ENCODE results near the gene ZEB2.
A peak's percentile ranks its signal among the peaks of the same experiment; 100 is the strongest.

ZEB2 gene

DNA sequence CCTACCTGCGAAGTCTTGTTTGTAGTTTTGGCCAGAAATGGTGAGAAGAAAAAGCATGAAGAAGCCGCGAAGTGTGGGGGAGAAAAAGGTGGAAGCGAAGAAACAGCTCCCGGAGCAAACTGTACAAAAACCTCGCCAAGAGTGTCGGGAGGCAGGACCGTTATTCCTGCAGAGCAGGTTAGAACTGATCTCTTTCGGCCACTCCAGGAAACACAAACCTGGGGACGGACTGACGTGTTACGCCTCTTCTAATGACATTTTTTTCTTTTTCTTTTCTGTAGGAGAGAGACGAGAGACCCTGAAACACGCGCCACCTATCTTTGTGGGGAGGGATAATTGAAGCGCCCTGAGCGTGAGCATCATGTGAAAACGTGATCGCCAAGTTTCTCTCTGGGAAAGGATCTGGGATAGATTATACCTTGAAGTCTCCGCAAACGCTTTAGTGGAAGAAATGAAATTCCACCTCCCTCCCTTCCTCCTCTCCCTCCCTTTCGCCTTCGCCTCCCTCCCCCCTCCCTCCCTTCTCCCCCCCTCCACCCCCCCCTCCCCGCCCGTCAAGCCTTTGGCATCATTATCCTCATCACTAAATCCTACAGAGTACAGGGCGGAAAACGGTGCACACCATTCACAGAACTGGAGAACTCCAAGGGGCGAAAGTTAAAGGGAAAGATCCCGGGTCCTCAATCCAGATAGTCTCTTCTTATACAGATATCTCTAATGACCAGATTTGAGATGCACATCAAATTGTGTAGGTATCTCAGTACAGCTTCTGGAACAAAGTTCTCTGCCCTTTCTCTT, at the start of gene ZEB2:
TSS of gene ZEB2 (minus strand) at position 186 of the 798 bp plus-strand sequence. CDS start 2,769 bp downstream, outside the sequence.
- peak; percentile 59 to 76 for DNase-seq

DNA sequence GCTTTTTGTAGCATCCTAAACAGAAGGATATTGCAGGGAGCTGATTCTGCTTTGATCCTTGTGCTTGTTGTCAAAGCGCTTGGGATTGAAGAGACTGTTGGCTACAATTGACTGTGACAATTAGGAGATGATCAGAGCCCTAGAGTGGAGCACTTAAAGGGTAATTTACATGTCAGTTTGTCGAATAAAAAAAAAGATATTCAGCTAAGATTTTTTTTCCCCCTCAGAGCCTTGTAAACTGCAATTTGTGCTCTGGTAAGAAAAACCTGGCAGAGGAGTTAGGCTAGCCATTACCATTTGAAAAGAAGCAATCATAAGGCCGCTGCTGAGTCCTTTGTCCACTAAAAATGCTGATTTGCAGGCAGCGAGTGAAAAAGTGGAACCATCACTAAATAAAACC, 47.8 kb upstream of the ZEB2 start:
- DNase-seq: no peak

DNA sequence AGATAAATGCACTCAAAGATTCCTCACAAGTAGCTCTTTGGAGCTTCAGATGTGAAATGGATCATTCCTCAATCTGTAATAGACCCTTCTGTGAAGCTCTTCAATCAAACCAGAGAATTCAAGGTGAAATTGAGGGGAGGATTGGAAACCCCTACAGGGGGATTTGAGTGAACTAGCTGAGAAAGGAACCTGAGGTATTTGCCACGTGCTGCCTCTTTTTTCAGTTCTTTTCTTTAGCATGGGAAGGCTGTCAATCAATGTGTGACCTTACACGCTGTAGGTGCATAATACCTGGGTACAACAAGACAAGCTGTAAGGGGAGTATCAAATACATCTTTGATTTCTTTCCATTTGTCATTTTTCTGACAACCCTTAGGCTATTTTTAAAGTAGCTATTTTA, 46.5 kb upstream of the ZEB2 start:
- no peak for DNase-seq

DNA sequence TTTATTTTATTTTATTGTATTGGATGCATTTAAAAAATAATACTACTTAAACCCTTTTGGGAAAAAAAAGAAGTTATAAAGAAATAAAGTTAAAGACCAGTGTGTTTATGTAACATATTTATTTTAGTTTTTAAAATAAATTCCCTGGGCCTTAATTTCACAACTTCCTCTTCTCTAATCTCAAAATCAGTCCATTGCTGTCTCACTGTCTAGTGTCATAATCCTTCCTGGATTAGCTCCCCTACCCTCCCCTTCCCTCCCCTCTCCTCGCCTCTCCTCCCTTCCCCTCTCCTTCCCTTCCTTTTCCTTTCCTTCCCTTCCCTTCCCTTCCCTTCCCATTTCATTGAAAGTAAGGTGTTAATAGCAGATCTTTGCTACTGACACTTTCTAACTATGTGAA, 40.3 kb upstream of the ZEB2 start:
- no peak for DNase-seq

DNA sequence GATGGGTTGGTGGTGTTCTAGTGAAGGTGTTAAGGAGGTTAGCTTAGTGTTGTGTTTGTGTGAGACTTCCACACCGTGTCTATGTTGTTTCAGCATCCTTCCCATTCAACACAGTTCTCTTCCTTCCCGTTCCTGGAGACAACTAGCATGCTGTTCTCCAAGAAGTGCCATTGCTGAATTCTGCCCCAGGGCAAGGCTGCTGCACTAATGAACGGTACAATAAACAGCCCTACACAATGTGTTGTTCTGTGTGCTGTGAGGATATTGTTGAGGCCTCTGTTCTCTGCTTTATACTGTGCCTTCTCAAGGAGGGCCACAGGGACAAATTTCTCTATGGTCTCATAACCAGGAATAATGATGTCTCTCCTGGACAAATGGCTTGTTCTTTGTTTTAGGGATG, 39.8 kb upstream of the ZEB2 start:
- DNase-seq: no peak

DNA sequence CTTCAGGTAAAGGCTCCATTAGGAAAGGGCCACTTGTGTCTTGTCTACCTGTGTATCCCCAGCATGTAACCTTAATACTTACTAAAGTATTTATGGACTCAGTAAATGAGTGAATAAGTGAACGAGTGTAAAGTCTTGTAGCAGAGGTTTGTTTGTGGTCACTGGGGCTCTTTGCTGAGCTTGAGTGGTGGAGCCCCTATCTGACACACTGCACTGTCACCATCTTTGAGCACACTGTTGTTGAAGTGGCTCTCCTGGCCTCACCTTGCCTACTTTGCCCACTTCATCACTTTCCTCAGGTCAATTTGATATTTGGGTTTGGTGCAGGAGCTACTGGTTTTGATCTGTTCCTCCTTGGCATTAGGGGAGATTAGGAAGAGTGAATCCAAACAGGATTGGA, 39.3 kb upstream of the ZEB2 start:
- DNase-seq: no peak

DNA sequence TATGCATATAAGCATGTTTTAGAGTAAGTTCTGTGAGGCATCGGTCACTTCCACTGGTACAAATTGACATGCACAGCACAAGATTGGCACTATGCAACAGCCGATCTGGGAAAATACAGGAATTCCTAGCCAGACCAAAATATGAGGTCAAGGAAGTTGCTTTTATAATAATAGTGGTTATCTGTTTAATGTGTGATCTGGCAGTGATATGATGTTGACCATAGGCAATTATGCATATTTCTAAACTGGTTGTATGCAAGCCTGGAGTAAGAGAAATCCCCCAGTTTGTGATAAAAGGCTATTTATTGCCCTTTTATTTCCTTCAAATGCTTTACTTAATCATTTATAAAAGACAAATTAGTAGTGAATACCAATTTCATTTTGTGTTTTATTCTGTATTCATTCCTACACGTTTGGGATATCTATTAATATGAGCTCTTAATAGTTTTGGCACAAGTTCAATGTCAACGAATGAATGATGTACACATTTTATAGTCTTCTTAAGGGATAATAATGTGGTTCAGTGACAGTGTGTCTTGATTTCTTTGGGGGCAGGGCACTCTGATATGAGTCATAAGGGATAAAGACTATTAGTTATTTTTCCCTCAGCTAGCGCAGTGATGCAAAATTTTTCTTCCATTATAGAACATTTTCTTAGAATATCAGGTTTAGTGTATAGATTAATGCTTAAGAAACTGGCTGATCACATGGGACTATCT, 34.7 kb upstream of the ZEB2 start:
- DNase-seq: no peak

DNA sequence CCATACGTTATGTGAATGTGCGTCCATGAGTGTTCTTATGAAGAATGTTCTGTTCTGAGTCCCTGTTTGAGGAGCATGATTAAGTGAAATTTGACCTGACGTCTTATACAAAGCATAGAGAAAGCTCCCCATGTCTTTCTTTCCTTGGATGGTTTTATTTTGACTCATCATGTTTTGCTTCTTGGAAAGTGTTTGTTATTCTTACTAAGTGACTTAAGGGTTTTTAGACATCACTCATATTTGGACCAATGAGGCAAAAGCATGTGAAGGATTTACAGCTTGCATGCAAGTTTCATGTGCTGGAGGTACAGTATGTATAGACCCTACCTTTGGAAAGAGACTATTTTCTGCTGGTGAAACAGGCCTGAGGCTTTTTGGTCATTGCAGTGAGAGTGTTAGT, 33.5 kb upstream of the ZEB2 start:
- no peak for DNase-seq

DNA sequence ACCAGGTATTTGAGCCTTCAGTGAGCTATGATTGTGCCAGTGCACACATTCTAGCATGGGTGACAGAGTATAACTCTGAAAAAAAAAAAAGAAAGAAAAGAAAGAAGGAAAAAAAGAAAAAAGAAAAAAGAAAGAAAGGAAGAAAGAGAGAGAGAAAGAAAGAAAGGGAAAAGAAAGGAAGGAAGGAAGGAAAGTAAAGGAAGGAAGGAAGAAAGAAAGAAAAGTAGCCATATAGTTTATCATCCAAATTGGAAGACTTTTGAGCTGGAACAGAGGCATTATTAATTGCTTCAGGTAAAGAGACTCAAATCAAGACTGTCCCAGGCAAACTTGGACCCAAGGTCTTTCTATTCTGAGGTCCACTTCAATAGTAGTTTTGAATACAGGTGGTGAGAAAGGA, 32.9 kb upstream of the ZEB2 start:
- DNase-seq: no peak

DNA sequence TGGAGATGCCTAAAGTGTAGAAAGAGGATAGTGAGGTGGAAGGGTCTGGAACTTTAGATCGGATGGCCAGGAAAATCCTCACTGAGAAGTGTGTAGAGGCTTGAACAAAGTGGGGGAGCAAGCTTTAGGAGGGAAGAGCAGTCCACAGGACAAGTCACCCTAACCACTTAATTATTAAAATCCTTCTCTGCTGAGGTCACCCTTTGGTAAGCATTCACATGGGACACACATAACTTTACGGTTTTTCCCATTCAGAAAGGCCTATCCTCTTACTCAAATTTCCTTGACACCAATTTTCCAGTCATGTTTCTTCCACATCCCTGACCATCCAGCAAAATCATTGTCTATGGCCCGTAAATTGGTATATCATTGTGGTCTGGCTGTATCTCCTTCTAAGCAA, 31.0 kb upstream of the ZEB2 start:
- DNase-seq: no peak

DNA sequence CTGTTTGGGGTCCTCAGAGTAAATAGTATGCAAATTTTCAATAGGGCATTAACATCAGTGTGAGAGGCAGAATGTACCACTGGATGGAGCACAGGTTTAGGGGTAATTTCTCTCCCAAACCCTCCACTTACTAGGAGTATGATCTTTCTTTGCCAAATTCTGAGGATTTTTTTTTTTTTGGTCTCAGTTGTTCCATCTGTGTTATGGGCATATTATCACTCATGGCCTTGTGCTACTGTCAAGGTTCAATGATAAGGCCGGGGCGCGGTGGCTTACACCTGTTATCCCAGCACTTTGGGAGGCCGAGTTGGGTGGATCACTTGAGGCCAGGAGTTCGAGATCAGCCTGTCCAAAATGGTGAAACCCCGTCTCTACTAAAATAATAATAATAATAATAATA, 30.2 kb upstream of the ZEB2 start:
- no peak for DNase-seq

DNA sequence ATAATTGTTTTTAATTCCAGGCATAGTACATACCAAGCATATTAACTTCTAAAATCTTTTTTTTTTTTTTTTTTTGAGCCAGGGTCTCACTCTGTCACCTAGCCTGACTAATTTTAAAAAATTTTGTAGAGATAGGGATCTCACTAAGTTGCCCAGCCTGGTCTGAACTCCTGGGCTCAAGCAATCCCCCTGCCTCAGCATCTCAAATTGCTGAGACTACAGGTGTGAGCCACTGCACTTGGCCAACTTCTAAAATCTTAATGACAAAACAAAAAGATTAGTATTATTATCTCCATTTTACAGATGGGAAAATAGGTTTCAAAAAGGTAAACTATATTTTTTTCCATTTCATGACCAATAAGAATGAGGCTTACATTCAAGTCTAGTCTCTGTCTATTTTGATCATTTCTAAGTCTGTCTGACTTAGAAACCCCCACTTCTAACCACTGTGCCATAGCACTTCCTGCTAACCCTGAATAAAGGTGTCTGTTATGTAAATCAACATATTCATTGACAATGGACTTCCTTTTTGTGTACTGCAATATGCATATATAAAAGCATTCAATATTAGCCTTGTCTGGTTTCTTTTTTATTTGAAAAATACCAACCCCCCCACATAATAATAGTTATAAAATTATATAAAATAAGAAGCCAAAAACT, 28.7 kb upstream of the ZEB2 start:
- peak; percentile 30 to 51 for DNase-seq

DNA sequence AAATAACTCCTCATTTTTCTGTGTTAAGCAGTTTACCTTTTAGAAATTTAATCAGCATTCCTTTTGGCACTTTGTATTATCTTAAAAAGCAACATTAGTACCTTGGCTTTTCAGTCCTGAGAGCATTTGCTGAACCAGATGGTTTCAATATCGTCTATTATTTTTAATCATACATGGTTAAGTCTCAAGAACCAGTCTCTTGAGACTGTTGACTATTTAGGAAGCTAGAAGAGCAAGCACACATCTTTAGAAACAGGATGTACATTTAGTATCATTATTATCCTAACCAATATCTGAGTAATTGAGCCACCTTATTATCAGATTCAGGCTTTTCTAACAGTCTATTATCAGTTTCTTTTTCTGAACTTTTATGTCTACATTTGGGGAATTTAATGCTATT, 28.2 kb upstream of the ZEB2 start:
- DNase-seq: no peak

DNA sequence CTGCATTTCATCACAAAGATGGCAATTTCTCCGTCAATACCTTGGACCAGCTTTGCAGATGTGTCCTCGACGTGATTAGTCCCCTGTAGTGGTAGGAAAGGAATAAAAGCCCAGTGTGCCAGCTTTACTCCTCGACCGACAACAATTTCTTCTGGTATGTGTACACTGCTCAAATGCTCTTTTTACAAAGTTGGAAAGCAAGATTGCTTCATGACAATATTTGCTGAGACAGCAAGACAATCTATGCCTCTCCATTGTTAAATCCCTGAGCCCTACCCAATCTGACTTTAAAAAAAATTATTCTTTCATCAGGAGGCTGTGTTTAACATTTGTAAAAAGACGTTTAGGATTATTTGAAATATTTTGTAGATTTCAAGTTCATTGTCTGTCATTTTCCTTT, 27.6 kb upstream of the ZEB2 start:
- DNase-seq: no peak

DNA sequence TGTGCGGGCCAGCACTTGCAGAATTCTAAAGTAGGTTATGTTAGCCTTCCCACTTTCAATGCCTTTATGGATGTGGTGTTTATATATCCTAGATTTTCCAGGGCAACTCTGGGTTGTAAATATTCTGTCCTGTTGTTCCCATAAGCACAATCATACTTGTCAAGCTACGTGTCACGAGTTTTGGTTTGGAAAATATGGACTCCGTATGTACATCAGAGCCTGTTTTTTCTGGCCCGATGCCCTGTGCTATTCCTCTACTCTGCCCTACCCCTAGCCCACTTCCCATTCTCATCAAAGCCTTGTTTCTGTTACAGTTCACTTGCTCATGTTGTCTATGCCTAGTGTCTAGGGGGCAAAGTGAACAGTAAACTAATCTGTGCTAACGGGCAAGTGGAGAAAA, 27.0 kb upstream of the ZEB2 start:
- DNase-seq: no peak

DNA sequence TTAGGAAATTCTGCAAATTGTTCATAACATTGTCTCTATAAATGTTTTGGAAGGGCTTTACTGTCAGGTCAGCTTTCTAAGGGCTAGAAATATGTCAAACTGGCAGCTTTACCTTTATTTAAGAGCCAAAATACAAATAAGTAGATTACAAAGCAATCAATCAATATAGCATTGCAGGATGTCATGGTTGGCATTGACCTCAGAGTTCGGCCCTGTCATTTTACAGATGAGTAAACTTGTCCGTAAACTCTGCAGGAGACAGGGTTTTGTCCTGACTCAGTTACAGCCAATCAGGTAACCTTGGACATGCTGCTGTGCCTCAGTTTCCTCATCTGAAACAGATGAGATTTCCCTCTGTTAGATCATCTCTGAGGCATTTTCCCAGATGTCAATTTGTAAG, 25.9 kb upstream of the ZEB2 start:
- DNase-seq: no peak

DNA sequence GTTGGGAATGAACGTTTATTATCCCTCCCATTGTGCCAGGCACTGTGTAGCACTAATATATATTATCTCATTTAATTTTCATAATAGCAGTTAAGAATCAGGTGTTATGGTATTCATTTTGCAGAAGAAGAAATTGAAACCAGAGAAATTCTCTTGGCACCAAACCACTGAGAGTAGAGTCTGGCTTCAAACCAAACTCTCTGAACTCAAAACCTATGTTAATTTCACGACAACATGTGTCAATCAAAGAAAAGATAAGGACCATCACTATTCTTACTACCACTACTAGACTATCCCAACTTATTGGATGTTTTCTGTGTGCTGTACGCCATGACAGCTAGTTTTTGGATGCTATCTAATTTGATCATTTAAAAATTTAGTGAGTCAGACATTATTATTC, 24.1 kb upstream of the ZEB2 start:
- no peak for DNase-seq

DNA sequence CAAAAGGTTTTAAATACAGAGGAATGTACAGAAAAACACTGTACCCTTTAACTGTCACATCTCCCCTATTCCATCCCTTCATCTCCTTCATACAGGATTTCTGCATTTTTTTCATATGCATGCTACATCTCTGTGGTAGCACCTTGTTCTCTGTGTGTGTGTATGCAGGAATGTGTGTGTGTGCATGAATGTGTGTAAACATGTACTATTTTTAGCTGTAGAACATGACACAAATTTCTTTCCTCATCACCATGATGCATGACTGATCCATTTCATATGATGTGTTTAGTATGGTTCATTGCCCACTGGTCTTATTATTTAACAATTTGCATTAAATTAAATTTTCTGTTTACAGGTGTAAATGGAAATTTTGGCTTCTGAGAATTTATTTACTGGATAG, 21.5 kb upstream of the ZEB2 start:
- DNase-seq: no peak

DNA sequence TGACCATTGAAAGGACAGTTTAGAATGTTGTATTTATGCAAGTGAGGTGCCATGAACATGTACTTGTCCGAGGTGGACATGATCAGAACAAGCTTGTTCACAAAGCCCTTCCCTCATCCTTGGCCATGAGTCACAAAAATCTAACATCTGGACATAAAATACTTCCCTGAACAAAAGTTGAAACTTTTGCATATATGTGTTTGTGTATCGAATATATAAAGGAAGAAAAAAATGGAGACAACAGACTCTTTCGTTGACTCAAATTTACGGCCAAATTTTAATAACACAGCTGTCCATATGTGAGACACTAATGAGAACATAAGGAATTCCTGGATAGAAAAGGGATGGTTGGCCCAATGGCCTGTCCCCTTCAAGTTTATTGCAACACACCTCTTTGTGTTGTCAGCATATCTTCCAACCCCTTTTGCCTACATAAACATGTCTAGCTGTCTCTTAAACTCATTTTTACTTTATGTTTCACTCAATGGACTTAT, 19.4 kb upstream of the ZEB2 start:
- no peak for DNase-seq

DNA sequence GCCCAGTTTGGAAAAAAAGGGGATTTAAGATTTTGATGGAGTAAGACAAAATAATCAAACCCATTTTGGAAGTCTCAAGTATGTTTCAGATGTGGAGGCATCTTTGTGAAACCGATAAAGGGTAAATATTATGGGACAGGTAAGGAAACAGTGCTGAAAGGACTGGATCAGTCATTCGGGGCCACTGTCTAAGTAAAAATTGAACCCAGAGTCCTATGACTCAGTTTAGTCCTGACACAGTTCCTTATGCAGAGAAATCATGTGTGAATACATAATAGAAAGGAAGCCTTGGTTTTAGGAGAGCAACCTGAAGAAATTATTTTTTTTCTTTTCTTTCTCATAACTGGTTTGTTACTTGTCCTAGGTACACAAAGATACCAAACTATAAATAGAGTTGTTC, 15.4 kb upstream of the ZEB2 start:
- DNase-seq: no peak

DNA sequence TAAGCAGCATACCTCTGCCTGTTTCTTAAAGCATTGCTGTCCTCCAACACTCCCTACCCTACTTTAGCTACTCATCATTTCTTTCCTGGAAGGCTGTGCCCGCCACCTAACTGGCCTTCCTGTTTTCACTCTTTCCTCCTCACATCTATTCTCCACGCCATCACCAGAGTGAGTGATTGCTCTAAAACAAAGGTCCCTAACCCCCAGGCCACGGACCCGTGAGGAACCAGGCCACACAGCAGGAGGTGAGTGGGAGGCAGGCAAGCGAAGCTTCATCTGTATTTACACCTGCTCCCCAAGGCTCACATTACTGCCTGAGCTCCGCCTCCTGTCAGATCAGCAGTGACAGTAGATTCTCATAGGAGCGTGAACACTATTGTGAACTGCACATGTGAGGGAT, 13.3 kb upstream of the ZEB2 start:
- no peak for DNase-seq

DNA sequence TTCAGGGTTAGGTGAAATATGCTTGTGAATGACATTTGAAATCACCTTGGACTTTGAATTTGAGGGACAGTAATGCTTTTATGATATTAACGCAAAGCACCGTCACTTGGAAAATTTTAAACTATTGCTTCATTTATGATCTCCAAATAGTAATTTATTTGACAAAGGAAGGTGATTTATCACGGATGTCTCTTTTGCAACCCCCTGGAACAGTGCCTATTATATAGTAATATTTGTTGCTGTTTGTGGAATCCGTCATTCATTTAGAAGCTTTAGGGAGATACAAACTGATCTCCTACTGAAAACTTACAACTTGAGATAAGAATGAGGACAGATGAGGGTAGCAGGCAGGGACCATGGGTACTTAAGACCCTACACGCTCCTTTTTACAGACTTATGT, 10.7 kb upstream of the ZEB2 start:
- DNase-seq: no peak

DNA sequence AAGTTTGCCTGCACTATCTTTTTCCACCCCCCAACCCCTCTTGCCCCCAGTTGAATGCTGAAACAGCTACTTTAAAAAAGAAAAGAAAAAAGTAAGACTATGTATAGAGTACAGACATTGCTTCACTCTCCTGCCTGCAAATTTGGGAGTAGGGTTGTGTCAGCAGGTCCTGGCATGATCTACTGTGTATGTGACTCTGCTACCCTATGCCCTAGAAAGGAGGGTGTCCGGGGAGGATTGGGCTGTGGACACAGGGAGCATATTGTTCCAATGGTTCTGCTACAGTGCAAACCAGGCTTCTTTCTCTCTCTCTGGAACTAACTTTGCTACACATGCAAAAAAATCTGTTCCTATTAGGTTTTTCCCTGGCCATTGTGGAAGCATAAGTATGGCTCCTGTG, 9.9 kb upstream of the ZEB2 start:
- DNase-seq: no peak

DNA sequence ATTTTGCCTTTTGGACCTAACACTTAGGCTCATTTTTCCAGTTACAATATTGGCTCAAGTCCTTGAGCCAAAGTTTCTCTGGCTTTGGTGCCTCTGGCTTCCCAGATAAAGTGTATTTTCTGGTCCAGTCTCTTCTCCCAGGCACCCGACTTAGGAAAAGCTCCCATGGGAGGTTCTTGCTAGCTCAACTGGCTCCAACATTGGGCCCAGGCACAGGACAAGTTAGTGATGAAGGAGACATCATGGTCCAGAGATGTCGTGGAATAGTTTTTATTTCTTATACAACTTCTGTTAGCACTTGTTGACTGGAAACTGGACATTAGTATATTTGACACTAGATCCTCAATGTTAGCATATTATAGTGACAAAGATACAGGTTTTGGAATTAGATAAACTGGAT, 8.2 kb upstream of the ZEB2 start:
- no peak for DNase-seq

All from CD4-positive, alpha-beta T cell treated with Interleukin-1 beta for 1 hour (primary cell).